GM12891 (cell line): ENCODE measurements around the gene SRRM2.

Experiments used
- POLR2A ChIP-seq: IDR thresholded peaks from 2 replicates; pipeline ENCODE4 v1.6.1; 2011; ENCODE audit warnings: low read depth, low read length, control low read depth
- POLR2AphosphoS5 ChIP-seq: IDR thresholded peaks from 2 replicates; pipeline ENCODE4 v1.6.1; 2011; ENCODE audit warnings: low read depth, low read length, control low read depth
- TAF1 ChIP-seq: IDR thresholded peaks from 2 replicates; pipeline ENCODE4 v1.6.1; 2011; ENCODE audit warnings: low read depth, low read length, control low read depth

- TF ChIP-seq TAF1 (no peak), POLR2AphosphoS5 (no peak), POLR2A (no peak)
These were observed 61.4 kb downstream of the SRRM2 start for GRCh38 chr16:2813771-2814221.
